Fibroblast of pulmonary artery (primary cell): ENCODE data around the gene CEP112.

Source experiments
- DNase-seq: peaks from one replicate; pipeline ENCODE4 v3.0.0-alpha.2; 2010; ENCODE audit warnings: low read depth
- H3K4me3 ChIP-seq: replicated peaks from 2 replicates; pipeline ENCODE4 v1.5.1; 2011; ENCODE audit warnings: low read depth, mild to moderate bottlenecking, control low read depth, low read length, moderate library complexity
- TF ChIP-seq, protein P1 (sequence below): IDR thresholded peaks from 2 replicates; pipeline ENCODE4 v1.5.1; 2011; ENCODE audit warnings: mild to moderate bottlenecking, control low read depth, low read length, inconsistent platforms; ENCODE audit errors: missing control alignments

Gene CEP112

DNA sequence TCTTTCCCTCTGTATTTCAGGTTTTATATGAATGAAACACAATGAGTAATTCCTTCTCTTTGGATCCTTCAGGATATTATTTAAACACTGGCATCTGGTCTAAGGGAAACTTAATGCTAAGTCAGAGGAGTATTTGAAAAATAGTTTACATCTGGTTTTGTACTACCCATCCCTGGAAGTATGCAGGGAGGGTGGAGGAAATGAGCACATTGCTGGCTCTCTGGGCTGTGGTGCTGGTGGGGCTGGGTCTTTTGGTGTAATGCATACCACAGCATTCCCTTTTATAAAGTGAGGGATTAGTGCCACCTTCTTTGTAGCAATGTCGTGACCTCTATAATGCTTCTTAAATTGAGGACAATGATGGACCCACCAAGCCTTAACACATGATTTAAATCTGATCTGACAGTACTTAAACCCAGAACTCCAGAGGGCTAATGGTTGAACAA is 525.0 kb downstream of the CEP112 start:
- no peak overlapping the region for H3K4me3 ChIP-seq
- TF ChIP-seq, protein P1, sequence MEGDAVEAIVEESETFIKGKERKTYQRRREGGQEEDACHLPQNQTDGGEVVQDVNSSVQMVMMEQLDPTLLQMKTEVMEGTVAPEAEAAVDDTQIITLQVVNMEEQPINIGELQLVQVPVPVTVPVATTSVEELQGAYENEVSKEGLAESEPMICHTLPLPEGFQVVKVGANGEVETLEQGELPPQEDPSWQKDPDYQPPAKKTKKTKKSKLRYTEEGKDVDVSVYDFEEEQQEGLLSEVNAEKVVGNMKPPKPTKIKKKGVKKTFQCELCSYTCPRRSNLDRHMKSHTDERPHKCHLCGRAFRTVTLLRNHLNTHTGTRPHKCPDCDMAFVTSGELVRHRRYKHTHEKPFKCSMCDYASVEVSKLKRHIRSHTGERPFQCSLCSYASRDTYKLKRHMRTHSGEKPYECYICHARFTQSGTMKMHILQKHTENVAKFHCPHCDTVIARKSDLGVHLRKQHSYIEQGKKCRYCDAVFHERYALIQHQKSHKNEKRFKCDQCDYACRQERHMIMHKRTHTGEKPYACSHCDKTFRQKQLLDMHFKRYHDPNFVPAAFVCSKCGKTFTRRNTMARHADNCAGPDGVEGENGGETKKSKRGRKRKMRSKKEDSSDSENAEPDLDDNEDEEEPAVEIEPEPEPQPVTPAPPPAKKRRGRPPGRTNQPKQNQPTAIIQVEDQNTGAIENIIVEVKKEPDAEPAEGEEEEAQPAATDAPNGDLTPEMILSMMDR = no peak
- no peak for DNase-seq

DNA sequence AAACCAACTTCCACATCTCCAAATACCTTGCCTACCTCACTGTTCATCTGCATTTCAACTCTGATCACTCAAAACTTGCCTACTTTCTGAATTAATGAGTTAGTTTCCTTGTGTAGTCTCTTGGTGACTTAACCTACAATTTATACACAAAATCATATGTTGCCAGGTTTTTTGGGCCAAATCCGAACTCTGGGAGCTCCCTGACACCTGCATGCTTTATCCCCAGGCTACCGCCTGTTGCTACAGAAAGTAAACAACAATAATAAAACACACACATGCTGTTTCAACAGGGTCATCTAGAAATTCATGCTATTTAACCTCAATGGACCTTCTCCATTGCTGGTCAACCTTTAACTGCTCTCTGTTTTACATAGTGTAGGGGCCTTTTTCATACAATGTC is 526.0 kb downstream of the CEP112 start:
- H3K4me3 ChIP-seq = no peak overlapping the region
- DNase-seq = no peak
- TF ChIP-seq, protein P1 = no peak

DNA sequence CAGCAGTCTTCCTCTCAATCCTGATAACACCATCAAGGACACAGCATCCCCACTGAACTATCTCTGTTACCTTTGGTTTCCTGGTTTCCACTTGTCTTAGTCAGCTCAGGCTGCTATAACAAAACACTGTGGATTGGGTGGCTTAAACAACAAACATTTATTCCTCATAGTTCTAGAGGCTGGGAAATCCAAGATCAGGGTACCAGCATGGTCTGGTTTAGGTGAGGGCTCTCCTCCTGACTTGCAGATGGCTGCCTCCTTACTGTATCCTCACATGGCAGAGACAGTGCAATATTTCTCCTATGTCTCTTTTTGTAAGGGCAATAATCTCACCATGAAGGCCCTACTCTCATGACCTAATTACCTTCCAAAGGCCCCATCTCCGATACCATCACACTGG is 527.2 kb downstream of the CEP112 start:
- no peak overlapping the region for H3K4me3 ChIP-seq
- TF ChIP-seq, protein P1 = no peak
- DNase-seq = no peak

DNA sequence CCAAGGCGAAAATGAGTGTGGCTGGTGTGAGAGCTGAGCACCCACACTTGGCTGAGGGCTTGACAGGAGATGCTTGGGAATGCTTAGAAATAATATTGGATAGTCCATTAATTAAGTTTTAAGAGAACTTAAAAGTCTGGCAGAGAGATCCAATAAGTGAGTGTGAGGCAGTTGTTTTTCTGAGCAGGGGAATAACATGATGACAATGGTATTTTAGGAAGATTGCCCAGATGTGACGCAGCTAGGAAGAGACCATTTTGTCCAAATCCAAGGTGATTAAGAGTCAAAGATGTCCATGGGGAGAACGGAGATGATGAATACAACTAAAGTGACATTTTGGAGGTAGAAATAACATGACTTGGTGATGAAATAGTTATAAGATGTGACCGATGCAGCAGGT is 527.7 kb downstream of the CEP112 start:
- no peak overlapping the region for H3K4me3 ChIP-seq
- TF ChIP-seq, protein P1 = no peak
- peak; percentile 31 for DNase-seq

DNA sequence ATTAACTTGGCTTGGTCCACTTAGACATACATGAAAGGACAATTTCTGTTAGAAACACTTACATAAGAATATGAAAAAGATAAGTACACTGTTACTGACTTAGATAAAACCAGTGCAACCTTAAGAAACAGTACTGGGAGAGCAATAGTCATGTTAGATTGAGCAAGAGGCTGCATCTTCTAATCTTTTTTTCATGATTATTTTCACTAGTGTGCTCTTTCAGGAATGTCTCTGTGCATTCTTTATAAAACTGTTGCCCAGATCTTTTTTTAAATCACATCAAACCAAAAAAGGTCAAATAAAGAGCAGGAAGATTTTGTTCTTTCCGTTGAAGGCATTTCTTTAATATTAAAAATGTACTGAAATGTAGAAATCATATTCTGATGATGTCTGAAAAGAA is 529.7 kb downstream of the CEP112 start:
- peak; percentile 77 for DNase-seq
- H3K4me3 ChIP-seq = no peak overlapping the region
- TF ChIP-seq, protein P1 = no peak

DNA sequence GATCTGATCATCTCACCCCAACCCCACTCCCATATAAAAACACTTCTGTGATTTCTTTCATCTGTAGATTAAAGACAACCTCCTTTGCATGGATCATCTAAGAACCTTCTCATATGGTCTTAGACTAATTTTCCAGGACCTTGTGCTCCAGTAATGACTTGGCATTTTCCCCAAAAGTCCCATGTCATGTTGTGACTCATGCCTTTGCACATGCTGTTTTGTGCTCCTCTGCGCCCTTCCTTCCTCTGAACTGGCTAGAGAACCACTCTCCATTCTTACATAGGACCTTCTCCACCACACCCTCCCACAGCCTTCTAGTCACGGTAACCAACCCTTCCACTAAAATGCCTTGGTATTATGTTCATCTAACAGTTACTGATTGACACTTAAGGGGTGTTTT is 531.0 kb downstream of the CEP112 start:
- TF ChIP-seq, protein P1 = no peak
- H3K4me3 ChIP-seq = no peak overlapping the region
- peak; percentile 70 for DNase-seq

DNA sequence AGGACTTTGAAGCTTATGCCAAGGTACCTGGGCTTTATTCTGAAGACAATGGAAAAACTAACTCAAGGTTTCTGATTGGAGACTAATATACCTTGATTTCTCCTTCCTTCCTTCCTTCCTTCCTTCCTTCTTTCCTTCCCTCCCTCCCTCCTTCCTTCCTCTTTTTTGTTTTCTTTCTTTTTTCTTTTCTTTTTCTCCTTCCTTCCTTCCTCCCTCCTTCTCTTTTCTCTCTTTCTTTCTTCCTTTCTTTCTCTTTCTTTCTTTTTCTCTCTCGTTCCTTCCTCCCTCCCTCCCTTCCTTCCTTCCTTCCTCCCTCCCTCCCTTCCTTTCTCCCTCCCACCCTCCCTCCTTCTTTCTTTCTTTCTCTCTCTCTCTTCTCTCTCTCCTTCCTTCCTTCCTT is 531.9 kb downstream of the CEP112 start:
- no peak for DNase-seq
- TF ChIP-seq, protein P1 = no peak
- H3K4me3 ChIP-seq = no peak overlapping the region
